Measurements from ENCODE around the gene PEX3.

Gene PEX3

DNA sequence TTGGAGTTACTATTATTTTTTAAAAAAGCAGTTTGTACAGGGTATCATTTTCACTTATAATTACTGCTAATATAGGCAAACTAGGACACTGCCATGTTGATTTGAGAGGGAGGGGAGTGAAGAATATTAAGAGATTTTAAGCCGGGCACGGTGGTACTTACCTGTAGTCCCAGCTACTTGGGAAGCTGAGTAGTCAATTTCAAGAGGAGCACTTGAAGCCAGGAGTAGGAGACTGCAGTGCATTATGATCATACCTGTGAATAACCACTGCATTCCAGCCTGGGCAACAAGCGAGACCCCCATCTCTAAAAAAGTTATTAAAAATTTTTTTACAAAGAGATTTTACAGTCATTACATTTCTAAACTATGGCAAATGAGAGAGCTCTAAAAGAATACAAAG lies 35.8 kb upstream of the PEX3 start:
- Histone ChIP-seq H3K27me3 (ENCODE audit: control insufficient read depth, insufficient read depth, low read length, poor library complexity, severe bottlenecking) (no peaks in the 10 kb centered on the region), H3K36me3 (ENCODE audit: control insufficient read depth, insufficient read depth, low read length) (no peaks in the 10 kb centered on the region), H3K4me1 (ENCODE audit: control insufficient read depth, insufficient read depth, low read length) (peaks cover 6% of the 10 kb centered on the region), H3K9me3 (ENCODE audit: control insufficient read depth, low read length) (no peaks in the 10 kb centered on the region), H3K4me3 (ENCODE audit: insufficient read depth, low read depth, low read length) (no peak overlapping the region), H3K27ac (ENCODE audit: insufficient read depth, low read depth, low read length, poor library complexity, severe bottlenecking) (no peak overlapping the region)
- 93 to 97% methylated on average over 3 of the region's 3 CpGs for whole genome bisulfite sequencing, 2 experiments

DNA sequence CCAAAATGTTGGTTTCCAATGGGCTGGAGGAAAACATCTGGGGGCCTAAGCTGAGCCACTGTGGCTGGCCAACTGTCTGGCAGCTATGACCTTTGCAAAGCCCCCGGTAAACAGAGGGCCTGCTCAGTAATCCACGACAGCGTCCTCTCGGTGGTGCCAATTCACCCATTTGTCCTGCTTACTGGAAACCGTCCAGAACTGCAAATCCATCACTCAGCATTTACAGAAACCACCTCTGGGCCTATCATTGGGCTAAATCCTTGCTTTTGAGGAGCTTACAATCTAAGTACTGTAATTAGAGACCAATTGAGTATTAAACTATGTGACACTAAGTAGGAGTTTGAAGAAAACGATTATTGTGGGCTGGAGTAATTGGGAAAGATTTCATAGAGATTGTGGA lies 31.1 kb upstream of the PEX3 start:
- H3K4me1 ChIP-seq (ENCODE audit: control insufficient read depth, insufficient read depth, low read length), result no peaks in the 10 kb centered on the region
- H3K4me3 ChIP-seq (ENCODE audit: insufficient read depth, low read depth, low read length), result no peak overlapping the region
- 92 to 93% methylated on average over 6 of the region's 6 CpGs for WGBS, 2 experiments
- H3K36me3 ChIP-seq (ENCODE audit: control insufficient read depth, insufficient read depth, low read length), result no peaks in the 10 kb centered on the region
- no peaks in the 10 kb centered on the region for H3K27me3 ChIP-seq (ENCODE audit: control insufficient read depth, insufficient read depth, low read length, poor library complexity, severe bottlenecking)
- H3K27ac ChIP-seq (ENCODE audit: insufficient read depth, low read depth, low read length, poor library complexity, severe bottlenecking), result no peak overlapping the region
- H3K9me3 ChIP-seq (ENCODE audit: control insufficient read depth, low read length), result no peaks in the 10 kb centered on the region

- Histone ChIP-seq H3K9me3 (ENCODE audit: control insufficient read depth, low read length) (no peaks in the 10 kb centered on the region), H3K27ac (ENCODE audit: insufficient read depth, low read depth, low read length, poor library complexity, severe bottlenecking) (no peak overlapping the region), H3K4me1 (ENCODE audit: control insufficient read depth, insufficient read depth, low read length) (no peaks in the 10 kb centered on the region), H3K36me3 (ENCODE audit: control insufficient read depth, insufficient read depth, low read length) (no peaks in the 10 kb centered on the region), H3K4me3 (ENCODE audit: insufficient read depth, low read depth, low read length) (no peak overlapping the region), H3K27me3 (ENCODE audit: control insufficient read depth, insufficient read depth, low read length, poor library complexity, severe bottlenecking) (no peaks in the 10 kb centered on the region)
- 92 to 96% methylated on average over 2 of the region's 2 CpGs for WGBS, 2 experiments
These were observed 24.6 kb upstream of the PEX3 start for GRCh38 chr6:143426026-143426425.

- Histone ChIP-seq H3K27me3 (ENCODE audit: control insufficient read depth, insufficient read depth, low read length, poor library complexity, severe bottlenecking) (no peaks in the 10 kb centered on the region), H3K36me3 (ENCODE audit: control insufficient read depth, insufficient read depth, low read length) (no peaks in the 10 kb centered on the region), H3K9me3 (ENCODE audit: control insufficient read depth, low read length) (no peaks in the 10 kb centered on the region), H3K4me1 (ENCODE audit: control insufficient read depth, insufficient read depth, low read length) (no peaks in the 10 kb centered on the region), H3K4me3 (ENCODE audit: insufficient read depth, low read depth, low read length) (no peak overlapping the region), H3K27ac (ENCODE audit: insufficient read depth, low read depth, low read length, poor library complexity, severe bottlenecking) (no peak overlapping the region)
- WGBS, 2 experiments, result 9 to 23% methylated on average over 4 of the region's 4 CpGs
These were observed 23.3 kb upstream of the PEX3 start for GRCh38 chr6:143427109-143427817.

DNA sequence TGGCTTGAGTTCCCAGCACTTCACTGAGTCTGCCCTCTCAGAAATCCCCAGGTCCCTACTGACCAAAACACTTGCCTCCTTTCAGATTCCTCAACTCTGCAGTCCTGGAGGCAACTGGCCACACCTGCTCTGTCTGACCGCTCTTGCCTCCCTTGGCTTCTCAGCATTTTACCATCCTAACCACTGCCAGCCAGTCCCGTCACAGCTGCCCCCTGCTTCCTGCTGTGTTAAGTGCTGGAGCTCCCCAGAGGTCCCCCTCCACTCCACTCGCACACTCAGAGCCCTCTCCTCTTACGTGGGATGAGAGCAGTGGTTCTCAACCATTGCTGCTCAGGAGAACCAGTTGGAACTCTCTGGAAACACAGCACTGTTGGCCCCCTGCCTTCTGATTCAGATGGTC lies 20.6 kb upstream of the PEX3 start:
- H3K27ac ChIP-seq (ENCODE audit: insufficient read depth, low read depth, low read length, poor library complexity, severe bottlenecking), result no peak overlapping the region
- 86 to 89% methylated on average over 4 of the region's 4 CpGs for WGBS, 2 experiments
- no peak overlapping the region for H3K4me3 ChIP-seq (ENCODE audit: insufficient read depth, low read depth, low read length)

GRCh38 chr6:143431226-143431625 lies 19.4 kb upstream of the PEX3 start:
- H3K36me3 ChIP-seq (ENCODE audit: control insufficient read depth, insufficient read depth, low read length), result peaks cover 4% of the 10 kb centered on the region
- no peak overlapping the region for H3K27ac ChIP-seq (ENCODE audit: insufficient read depth, low read depth, low read length, poor library complexity, severe bottlenecking)
- no peaks in the 10 kb centered on the region for H3K27me3 ChIP-seq (ENCODE audit: control insufficient read depth, insufficient read depth, low read length, poor library complexity, severe bottlenecking)
- H3K4me3 ChIP-seq (ENCODE audit: insufficient read depth, low read depth, low read length), result no peak overlapping the region
- WGBS, 2 experiments, result 93 to 94% methylated on average over 1 of the region's 1 CpG
- no peaks in the 10 kb centered on the region for H3K4me1 ChIP-seq (ENCODE audit: control insufficient read depth, insufficient read depth, low read length)
- H3K9me3 ChIP-seq (ENCODE audit: control insufficient read depth, low read length), result no peaks in the 10 kb centered on the region

More for the DNA sequence above, 20.6 kb upstream of the PEX3 start:
- H3K27me3 ChIP-seq (ENCODE audit: control insufficient read depth, insufficient read depth, low read length, poor library complexity, severe bottlenecking), result no peaks in the 10 kb centered on the region
- H3K36me3 ChIP-seq (ENCODE audit: control insufficient read depth, insufficient read depth, low read length), result peaks cover 4% of the 10 kb centered on the region
- H3K9me3 ChIP-seq (ENCODE audit: control insufficient read depth, low read length), result no peaks in the 10 kb centered on the region
- H3K4me1 ChIP-seq (ENCODE audit: control insufficient read depth, insufficient read depth, low read length), result no peaks in the 10 kb centered on the region

- no peaks in the 10 kb centered on the region for H3K27me3 ChIP-seq (ENCODE audit: control insufficient read depth, insufficient read depth, low read length, poor library complexity, severe bottlenecking)
- no peak overlapping the region for H3K4me3 ChIP-seq (ENCODE audit: insufficient read depth, low read depth, low read length)
- WGBS, 2 experiments, result 94 to 100% methylated on average over 2 to 4 of the region's 4 CpGs
- H3K9me3 ChIP-seq (ENCODE audit: control insufficient read depth, low read length), result no peaks in the 10 kb centered on the region
- no peaks in the 10 kb centered on the region for H3K4me1 ChIP-seq (ENCODE audit: control insufficient read depth, insufficient read depth, low read length)
- no peak overlapping the region for H3K27ac ChIP-seq (ENCODE audit: insufficient read depth, low read depth, low read length, poor library complexity, severe bottlenecking)
- H3K36me3 ChIP-seq (ENCODE audit: control insufficient read depth, insufficient read depth, low read length), result peaks cover 4% of the 10 kb centered on the region
These were observed 18.0 kb upstream of the PEX3 start for GRCh38 chr6:143432588-143432987.

DNA sequence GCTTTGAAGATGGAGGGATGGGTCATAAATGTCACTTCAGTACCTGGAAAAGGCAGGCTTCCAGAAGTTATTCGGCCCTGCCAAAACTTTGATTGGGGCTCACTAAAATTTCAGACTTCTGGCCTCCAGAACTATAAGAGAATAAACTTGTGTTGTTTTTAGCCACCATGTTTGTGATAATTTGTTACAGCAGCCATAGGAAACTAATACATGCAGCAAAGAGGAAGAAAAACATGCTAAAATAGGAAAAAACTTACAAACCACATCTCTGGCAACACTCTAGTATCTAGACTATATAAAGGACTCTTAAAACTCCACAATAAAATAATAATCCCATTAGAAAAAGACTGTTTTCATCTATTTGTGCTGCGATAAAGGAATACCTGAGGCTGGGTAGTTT lies 9.6 kb upstream of the PEX3 start:
- Histone ChIP-seq H3K27ac (ENCODE audit: insufficient read depth, low read depth, low read length, poor library complexity, severe bottlenecking) (no peak overlapping the region), H3K27me3 (ENCODE audit: control insufficient read depth, insufficient read depth, low read length, poor library complexity, severe bottlenecking) (no peaks in the 10 kb centered on the region), H3K4me1 (ENCODE audit: control insufficient read depth, insufficient read depth, low read length) (no peaks in the 10 kb centered on the region), H3K9me3 (ENCODE audit: control insufficient read depth, low read length) (no peaks in the 10 kb centered on the region), H3K4me3 (ENCODE audit: insufficient read depth, low read depth, low read length) (no peak overlapping the region), H3K36me3 (ENCODE audit: control insufficient read depth, insufficient read depth, low read length) (peaks cover 4% of the 10 kb centered on the region)
- WGBS, 2 experiments, result 89 to 92% methylated on average over 2 of the region's 2 CpGs

DNA sequence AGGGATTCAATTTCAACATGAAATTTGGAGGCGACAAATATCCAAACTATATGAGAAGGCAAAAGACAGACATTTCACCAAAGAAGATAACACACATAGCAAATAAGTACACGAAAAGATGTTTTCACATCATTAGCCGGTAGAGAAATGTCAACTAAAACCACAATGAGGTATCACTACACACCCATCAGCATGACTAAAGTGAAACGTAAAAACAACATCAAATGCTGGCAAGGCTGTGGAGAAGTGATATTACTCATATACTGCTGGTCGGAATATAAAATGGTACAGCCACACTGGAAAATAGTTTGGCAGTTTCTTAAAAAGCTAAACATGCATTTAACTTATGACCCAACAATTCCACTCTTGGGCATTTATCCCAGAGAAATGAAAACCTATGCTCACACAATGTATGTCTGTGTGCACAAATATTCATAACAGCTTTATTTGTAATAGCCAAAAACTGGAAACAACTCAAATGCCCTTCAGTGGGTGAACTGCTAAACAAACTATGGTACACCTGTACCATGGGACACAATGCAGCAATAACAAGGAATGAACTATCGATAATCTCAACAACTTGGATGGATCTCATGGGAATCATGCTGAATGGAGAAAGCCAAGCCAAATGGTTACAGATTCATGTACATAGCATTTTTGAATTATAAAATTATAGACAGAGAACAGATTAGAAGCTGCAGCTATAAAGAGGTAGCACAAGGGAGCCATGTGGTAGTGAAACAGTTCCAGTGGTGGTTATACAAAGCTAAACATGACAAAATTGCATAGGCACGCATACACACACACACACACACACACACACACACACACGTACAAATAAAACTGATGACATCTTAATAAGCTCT lies 8.7 kb upstream of the PEX3 start:
- Histone ChIP-seq H3K4me1 (ENCODE audit: control insufficient read depth, insufficient read depth, low read length) (no peaks in the 10 kb centered on the region), H3K36me3 (ENCODE audit: control insufficient read depth, insufficient read depth, low read length) (peaks cover 4% of the 10 kb centered on the region), H3K27me3 (ENCODE audit: control insufficient read depth, insufficient read depth, low read length, poor library complexity, severe bottlenecking) (no peaks in the 10 kb centered on the region), H3K27ac (ENCODE audit: insufficient read depth, low read depth, low read length, poor library complexity, severe bottlenecking) (no peak overlapping the region), H3K9me3 (ENCODE audit: control insufficient read depth, low read length) (no peaks in the 10 kb centered on the region), H3K4me3 (ENCODE audit: insufficient read depth, low read depth, low read length) (no peak overlapping the region)
- WGBS, 2 experiments, result 89% methylated on average over 8 of the region's 8 CpGs

DNA sequence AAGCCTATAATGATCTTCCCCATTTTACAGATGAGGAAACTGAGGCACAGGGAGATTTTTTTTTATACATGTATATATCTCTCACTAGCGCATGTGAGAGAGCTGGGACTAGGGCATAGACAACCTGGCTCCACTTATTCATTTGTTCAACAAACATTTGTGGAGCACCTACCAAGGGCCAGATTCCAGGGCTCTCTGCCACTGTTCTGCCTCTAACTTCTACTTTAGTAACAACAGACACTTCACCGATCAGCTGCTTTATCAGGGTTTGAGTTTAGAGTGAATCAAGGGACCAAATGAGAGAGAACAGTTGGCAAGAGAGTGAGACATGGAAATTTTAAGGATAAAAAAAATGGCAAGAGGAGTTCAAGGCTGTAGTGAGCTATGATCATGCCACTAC lies 7.5 kb upstream of the PEX3 start:
- 95 to 97% methylated on average over 2 of the region's 2 CpGs for WGBS, 2 experiments
- H3K4me3 ChIP-seq (ENCODE audit: insufficient read depth, low read depth, low read length), result no peak overlapping the region
- peaks cover 4% of the 10 kb centered on the region for H3K36me3 ChIP-seq (ENCODE audit: control insufficient read depth, insufficient read depth, low read length)
- no peaks in the 10 kb centered on the region for H3K9me3 ChIP-seq (ENCODE audit: control insufficient read depth, low read length)
- no peaks in the 10 kb centered on the region for H3K4me1 ChIP-seq (ENCODE audit: control insufficient read depth, insufficient read depth, low read length)
- no peak overlapping the region for H3K27ac ChIP-seq (ENCODE audit: insufficient read depth, low read depth, low read length, poor library complexity, severe bottlenecking)
- H3K27me3 ChIP-seq (ENCODE audit: control insufficient read depth, insufficient read depth, low read length, poor library complexity, severe bottlenecking), result no peaks in the 10 kb centered on the region

Data from ectodermal cell (in vitro differentiated cells).